MCF 10A (cell line): Measurements from ENCODE around the gene SLC25A5. TPM values are rescaled to one million over a fixed set of nuclear protein-coding genes. Genes with fewer than 3 reads are reported as not detected.
"Not testable (repeated sequence)": the region's sequence is repeated elsewhere in the genome, so short reads cannot be mapped to it uniquely, and the experiment has no call there.

ENCODE experiments used
- BruUV-seq: library from RNA; stranded (reverse); fragments of 400-500 nt; replicated peaks from 2 replicates; lab custom pipeline; 2021; lab: Mats Ljungman, UMichigan
- CTCF ChIA-PET: fragments of 300-600 bp; sonication (Branson Sonifier 250); formaldehyde crosslinking; extraction: SDS; loops from one replicate; lab custom pipeline; 2021; ENCODE audit warnings: antibody characterized with exemption, inconsistent platforms; lab: Yijun Ruan, JAX
- POLR2A ChIA-PET: fragments of 300-600, 350-650 bp; sonication (Branson Sonifier 250); formaldehyde crosslinking; extraction: SDS; loops from one replicate; lab custom pipeline; 2020; ENCODE audit warnings: antibody characterized with exemption, inconsistent platforms; lab: Yijun Ruan, JAX
- DNase-seq: peaks from one replicate; pipeline ENCODE4 v3.0.0-alpha.2; 2018; ENCODE audit not compliant: unreplicated experiment
- H3K27ac Mint-ChIP-seq: one replicate; pipeline ENCODE4 v1.8.0; 2022; ENCODE audit warnings: mild to moderate bottlenecking, low read depth, mixed read lengths; ENCODE audit not compliant: unreplicated experiment
- H3K27me3 Mint-ChIP-seq: one replicate; pipeline ENCODE4 v1.8.0; 2022; ENCODE audit warnings: mixed read lengths; ENCODE audit not compliant: insufficient read depth, unreplicated experiment
- H3K36me3 Mint-ChIP-seq: one replicate; pipeline ENCODE4 v1.8.0; 2022; ENCODE audit warnings: mild to moderate bottlenecking, moderate library complexity, mixed read lengths; ENCODE audit not compliant: insufficient read depth, unreplicated experiment
- H3K4me1 Mint-ChIP-seq: one replicate; pipeline ENCODE4 v1.8.0; 2022; ENCODE audit warnings: mixed read lengths; ENCODE audit not compliant: insufficient read depth, unreplicated experiment
- H3K4me3 Mint-ChIP-seq: one replicate; pipeline ENCODE4 v1.8.0; 2022; ENCODE audit warnings: mild to moderate bottlenecking, moderate library complexity, mixed read lengths; ENCODE audit not compliant: unreplicated experiment
- H3K9me3 Mint-ChIP-seq: one replicate; pipeline ENCODE4 v1.8.0; 2022; ENCODE audit warnings: mixed read lengths; ENCODE audit not compliant: unreplicated experiment
- CTCF ChIP-seq: fragments of 200-600 bp; IDR thresholded peaks from one replicate; pipeline ENCODE4 v1.8.0; 2022; ENCODE audit warnings: antibody characterized with exemption, mild to moderate bottlenecking; ENCODE audit not compliant: unreplicated experiment
- intact Hi-C: fragments of 100-400 bp; cut with micrococcal nuclease; formaldehyde crosslinking; loops from 2 replicates; pipeline ENCODE4 v1.14.1; 2022
- total RNA-seq: library from RNA; stranded (reverse); gene quantifications from 2 replicates; pipeline ENCODE4 v1.2.3, GENCODE V29; 2022

The SLC25A5 gene
- total RNA-seq, 1 experiment from 2014 or later, result 405 TPM

GRCh38 chrX:119427795-119428185 lies 40.5 kb upstream of the SLC25A5 start:
- intact Hi-C loops, result no loop called here
- ChIA-PET POLR2A (no interaction called here), CTCF (interaction anchor here (2.4 kb wide), 1 partner anchor 9 kb away, joined by 8 read pairs; no protein-coding TSS in a partner anchor)
- no peak for TF ChIP-seq CTCF
- BruUV-seq, result no TSS peak
- H3K4me3 Mint-ChIP-seq, result no peak overlapping the region
- no peak for DNase-seq
- H3K36me3 Mint-ChIP-seq, result peaks cover 14% of the 10 kb centered on the region
- peak overlapping the region; percentile 0 for H3K27ac Mint-ChIP-seq
- no peaks in the 10 kb centered on the region for H3K9me3 Mint-ChIP-seq
- peaks cover 14% of the 10 kb centered on the region for H3K4me1 Mint-ChIP-seq
- peaks cover 4% of the 10 kb centered on the region for H3K27me3 Mint-ChIP-seq

GRCh38 chrX:119429471-119429870 lies 38.8 kb upstream of the SLC25A5 start:
- TF ChIP-seq CTCF, result no peak
- H3K9me3 Mint-ChIP-seq, result peaks cover 11% of the 10 kb centered on the region
- peaks cover 10% of the 10 kb centered on the region for H3K36me3 Mint-ChIP-seq
- no TSS peak for BruUV-seq
- DNase-seq, result no peak
- intact Hi-C loops, result no loop called here
- no peak overlapping the region for H3K4me3 Mint-ChIP-seq
- ChIA-PET POLR2A (no interaction called here), CTCF (no interaction called here)
- H3K27ac Mint-ChIP-seq, result no peak overlapping the region
- H3K4me1 Mint-ChIP-seq, result peaks cover 14% of the 10 kb centered on the region
- no peaks in the 10 kb centered on the region for H3K27me3 Mint-ChIP-seq

GRCh38 chrX:119441295-119441694 lies 26.9 kb upstream of the SLC25A5 start:
- H3K36me3 Mint-ChIP-seq, intact Hi-C loops, H3K4me1 Mint-ChIP-seq, CTCF ChIA-PET, DNase-seq, BruUV-seq, H3K27ac Mint-ChIP-seq, H3K27me3 Mint-ChIP-seq, H3K4me3 Mint-ChIP-seq, H3K9me3 Mint-ChIP-seq, POLR2A ChIA-PET: not testable (repeated sequence)

GRCh38 chrX:119442286-119442685 lies 26.0 kb upstream of the SLC25A5 start:
- no TSS peak for BruUV-seq
- ChIA-PET CTCF (no interaction called here), POLR2A (no interaction called here)
- intact Hi-C loops, result no loop called here
- H3K9me3 Mint-ChIP-seq, result no peaks in the 10 kb centered on the region
- peaks cover under 1% of the 10 kb centered on the region for H3K27me3 Mint-ChIP-seq
- no peaks in the 10 kb centered on the region for H3K36me3 Mint-ChIP-seq
- no peak for TF ChIP-seq CTCF
- H3K27ac Mint-ChIP-seq, result no peak overlapping the region
- no peaks in the 10 kb centered on the region for H3K4me1 Mint-ChIP-seq
- DNase-seq, result no peak
- H3K4me3 Mint-ChIP-seq, result no peak overlapping the region

- ChIA-PET POLR2A (no interaction called here), CTCF (no interaction called here)
- BruUV-seq, result no TSS peak
- Mint-ChIP-seq H3K9me3 (peaks cover 10% of the 10 kb centered on the region), H3K27ac (no peak overlapping the region), H3K36me3 (peaks cover 23% of the 10 kb centered on the region), H3K27me3 (peaks cover 7% of the 10 kb centered on the region), H3K4me3 (no peak overlapping the region), H3K4me1 (no peaks in the 10 kb centered on the region)
- TF ChIP-seq CTCF, result no peak
- intact Hi-C loops, result no loop called here
- DNase-seq, result no peak
Measured at GRCh38 chrX:119453202-119453601, 15.0 kb upstream of the SLC25A5 start.
